Activated T-helper 1 cell treated with anti-CD3 and anti-CD28 coated beads, Interleukin-12 subunit alpha, Interleukin-12 subunit beta, Interleukin-2, Interleukin-4 antibody, amounts not matched to agents 30 ng/mL and 10 ng/mL and 1 ng/mL, durations not matched to agents 14 hours and 24 hours and 36 hours (primary cell): ENCODE results near the gene TBC1D2B. TPM values are rescaled to one million over a fixed set of nuclear protein-coding genes. Genes with fewer than 3 reads are reported as not detected.
A peak's percentile ranks its signal among the peaks of the same experiment; 100 is the strongest.

Experiments
- DNase-seq: peaks from one replicate; pipeline ENCODE4 v3.0.0; 2021; ENCODE audit warnings: low spot score
- H3K27ac Mint-ChIP-seq: one replicate; pipeline ENCODE4 v1.8.0; 2021; ENCODE audit warnings: mild to moderate bottlenecking, mixed read lengths
- H3K27me3 Mint-ChIP-seq: one replicate; pipeline ENCODE4 v1.8.0; 2022; ENCODE audit warnings: mild to moderate bottlenecking, moderate library complexity, mixed read lengths; ENCODE audit not compliant: insufficient read depth
- H3K36me3 Mint-ChIP-seq: one replicate; pipeline ENCODE4 v1.8.0; 2021; ENCODE audit warnings: low read depth, mixed read lengths
- H3K4me1 Mint-ChIP-seq: one replicate; pipeline ENCODE4 v1.8.0; 2021; ENCODE audit warnings: low read depth, mixed read lengths
- H3K4me3 Mint-ChIP-seq: one replicate; pipeline ENCODE4 v1.8.0; 2021; ENCODE audit warnings: mild to moderate bottlenecking, moderate library complexity, mixed read lengths
- H3K9me3 Mint-ChIP-seq: one replicate; pipeline ENCODE4 v1.8.0; 2021; ENCODE audit warnings: mixed read lengths
- intact Hi-C: fragments of 100-400 bp; cut with micrococcal nuclease; formaldehyde crosslinking; loops from one replicate; pipeline ENCODE4 v1.15.1; 2024
- total RNA-seq: library from RNA; stranded (reverse); gene quantifications from 2 replicates; pipeline ENCODE4 v1.2.3, GENCODE V29; 2022

The TBC1D2B gene
- total RNA-seq, 1 donor from 2014 or later = 60.8 TPM

DNA sequence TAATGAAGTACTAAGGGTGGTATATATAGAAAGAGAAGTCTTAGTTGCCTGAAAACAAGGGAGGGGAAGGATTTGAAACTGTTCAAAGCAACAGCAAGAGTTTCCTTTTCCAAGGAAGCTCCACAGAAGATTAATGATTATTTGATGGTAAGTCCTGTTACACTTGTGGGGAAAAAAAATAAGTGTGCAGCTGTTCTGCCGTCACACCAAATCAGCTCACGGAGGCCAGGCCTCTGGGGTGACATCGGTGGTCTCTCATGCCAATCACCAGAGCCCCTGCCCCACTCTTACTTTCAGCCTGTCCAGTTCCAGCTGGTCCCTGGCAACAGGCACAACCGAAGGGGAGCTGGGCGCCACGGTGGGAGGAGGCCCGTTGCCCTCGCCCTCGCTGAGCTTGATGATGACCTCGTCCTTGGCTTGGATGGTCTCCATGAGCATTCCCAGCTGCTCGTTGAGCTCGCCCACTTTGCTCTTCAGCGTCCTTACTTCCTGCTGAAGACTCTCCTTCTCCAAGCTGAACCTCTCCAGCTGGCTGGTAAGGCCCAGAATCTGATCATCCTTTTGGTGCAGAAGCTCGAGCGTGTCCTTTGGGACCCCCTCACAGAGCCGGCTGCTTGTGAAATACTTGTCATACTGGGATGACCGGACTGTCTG lies 53.5 kb downstream of the TBC1D2B start:
- H3K36me3 Mint-ChIP-seq = peaks cover 53% of the 10 kb centered on the region
- H3K27ac Mint-ChIP-seq = no peak overlapping the region
- H3K4me1 Mint-ChIP-seq = peaks cover 20% of the 10 kb centered on the region
- intact Hi-C loops = no loop called here
- no peak overlapping the region for H3K4me3 Mint-ChIP-seq
- DNase-seq = no peak
- no peaks in the 10 kb centered on the region for H3K27me3 Mint-ChIP-seq
- H3K9me3 Mint-ChIP-seq = no peaks in the 10 kb centered on the region

GRCh38 chr15:78023081-78023665 lies 54.3 kb downstream of the TBC1D2B start:
- no peak for DNase-seq
- Mint-ChIP-seq H3K4me3 (no peak overlapping the region), H3K4me1 (peaks cover 29% of the 10 kb centered on the region), H3K9me3 (no peaks in the 10 kb centered on the region), H3K36me3 (peaks cover 55% of the 10 kb centered on the region), H3K27ac (no peak overlapping the region), H3K27me3 (no peaks in the 10 kb centered on the region)
- intact Hi-C loops = no loop called here

GRCh38 chr15:78021761-78022160 lies 55.8 kb downstream of the TBC1D2B start:
- Mint-ChIP-seq H3K36me3 (peaks cover 55% of the 10 kb centered on the region), H3K9me3 (no peaks in the 10 kb centered on the region), H3K27ac (no peak overlapping the region), H3K4me1 (peaks cover 34% of the 10 kb centered on the region), H3K4me3 (no peak overlapping the region), H3K27me3 (no peaks in the 10 kb centered on the region)
- DNase-seq = no peak
- intact Hi-C loops = no loop called here

DNA sequence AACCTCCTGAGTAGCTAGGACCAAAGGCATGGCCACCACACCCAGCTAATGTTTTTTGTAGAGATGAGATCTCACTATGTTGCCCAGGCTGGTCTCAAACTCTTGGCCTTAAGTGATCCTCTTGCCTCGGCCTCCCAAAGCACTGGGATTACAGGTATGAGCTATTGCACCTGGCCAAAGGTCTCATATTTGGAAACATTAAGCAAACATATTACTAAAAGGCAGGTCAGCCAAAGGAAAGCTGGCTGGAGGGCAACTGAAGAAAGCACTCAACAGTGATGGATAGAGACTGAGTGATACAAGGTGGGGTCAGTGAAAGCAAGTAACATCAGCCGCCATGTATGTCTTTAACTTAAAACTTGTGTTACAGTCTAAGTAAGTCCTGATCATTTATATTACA lies 57.5 kb downstream of the TBC1D2B start:
- Mint-ChIP-seq H3K4me3 (no peak overlapping the region), H3K4me1 (peaks cover 30% of the 10 kb centered on the region), H3K27ac (no peak overlapping the region), H3K27me3 (no peaks in the 10 kb centered on the region), H3K36me3 (peaks cover 56% of the 10 kb centered on the region), H3K9me3 (no peaks in the 10 kb centered on the region)
- intact Hi-C loops = no loop called here
- DNase-seq = no peak

GRCh38 chr15:78018946-78019644 lies 58.4 kb downstream of the TBC1D2B start:
- DNase-seq = peak; percentile 31
- Mint-ChIP-seq H3K27ac (peak overlapping the region; percentile 77), H3K9me3 (no peaks in the 10 kb centered on the region), H3K4me1 (peaks cover 30% of the 10 kb centered on the region), H3K36me3 (peaks cover 52% of the 10 kb centered on the region), H3K27me3 (no peaks in the 10 kb centered on the region), H3K4me3 (peak overlapping the region; percentile 8)
- intact Hi-C loops = no loop called here

DNA sequence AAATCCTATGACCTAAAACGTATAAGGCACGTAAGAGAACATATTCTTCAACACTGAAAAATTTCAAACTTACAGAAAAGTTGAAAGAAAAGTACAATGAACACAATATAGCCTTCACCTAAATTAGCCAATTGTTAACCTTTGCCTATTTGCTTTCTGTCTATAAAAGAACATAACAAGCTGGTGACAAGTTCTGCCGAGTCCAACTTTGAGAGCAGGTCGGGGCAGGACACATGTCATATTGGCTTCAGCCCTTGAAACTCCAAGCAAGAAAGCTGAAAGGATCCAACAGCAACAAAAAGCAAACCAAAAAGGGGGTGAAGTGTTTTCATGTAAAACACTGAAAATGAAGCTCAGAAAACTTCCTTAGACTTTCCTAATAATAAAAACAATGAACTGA lies 59.1 kb downstream of the TBC1D2B start:
- DNase-seq = no peak
- H3K27me3 Mint-ChIP-seq = no peaks in the 10 kb centered on the region
- no peak overlapping the region for H3K4me3 Mint-ChIP-seq
- intact Hi-C loops = no loop called here
- no peaks in the 10 kb centered on the region for H3K9me3 Mint-ChIP-seq
- H3K4me1 Mint-ChIP-seq = peaks cover 30% of the 10 kb centered on the region
- H3K36me3 Mint-ChIP-seq = peaks cover 51% of the 10 kb centered on the region
- H3K27ac Mint-ChIP-seq = no peak overlapping the region

DNA sequence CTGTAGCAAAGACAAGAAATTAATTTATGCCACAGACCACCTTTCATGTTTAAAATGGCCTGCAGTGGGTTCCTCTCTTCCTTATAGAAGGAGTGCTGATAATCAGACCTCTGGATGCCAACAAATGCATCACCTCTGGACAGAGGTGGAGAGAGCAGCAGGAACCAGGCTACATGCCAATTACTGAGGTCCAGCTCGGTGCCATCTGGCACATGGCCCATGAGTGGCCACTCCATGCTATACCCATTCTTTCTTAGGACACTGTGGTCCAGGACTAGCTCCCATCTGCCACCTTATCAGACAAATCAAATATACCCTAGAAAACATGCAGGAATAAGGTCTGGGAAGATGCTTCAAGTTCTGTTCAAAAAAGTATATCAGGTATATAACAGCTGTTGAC lies 60.7 kb downstream of the TBC1D2B start:
- Mint-ChIP-seq H3K36me3 (peaks cover 60% of the 10 kb centered on the region), H3K4me1 (peaks cover 30% of the 10 kb centered on the region), H3K4me3 (no peak overlapping the region), H3K27me3 (no peaks in the 10 kb centered on the region), H3K27ac (peak overlapping the region; percentile 45), H3K9me3 (no peaks in the 10 kb centered on the region)
- no peak for DNase-seq
- intact Hi-C loops = no loop called here

DNA sequence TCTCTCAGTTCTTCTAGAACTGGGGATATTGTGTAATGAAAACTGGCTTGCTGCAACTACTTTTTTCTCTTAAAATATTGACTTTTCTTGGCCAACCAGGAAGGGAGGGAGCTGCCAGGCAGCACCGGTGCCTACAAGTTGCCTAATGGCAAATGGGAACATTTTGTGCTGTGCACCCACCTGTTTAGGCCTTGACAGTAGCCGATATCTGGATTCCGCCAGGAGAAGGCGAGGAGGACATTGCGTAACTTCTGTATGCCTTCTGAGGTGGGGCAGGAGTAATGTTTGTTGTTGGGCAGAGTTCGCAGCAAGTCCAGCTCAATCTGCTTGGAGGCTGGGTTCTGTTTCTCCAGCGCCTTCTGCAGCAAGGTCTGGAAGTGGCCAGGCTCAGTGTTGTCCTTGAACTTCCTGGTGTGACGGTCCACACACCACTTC lies 64.9 kb downstream of the TBC1D2B start:
- Mint-ChIP-seq H3K36me3 (peaks cover 48% of the 10 kb centered on the region), H3K27me3 (no peaks in the 10 kb centered on the region), H3K9me3 (no peaks in the 10 kb centered on the region), H3K4me1 (peaks cover 6% of the 10 kb centered on the region), H3K4me3 (no peak overlapping the region), H3K27ac (no peak overlapping the region)
- no peak for DNase-seq
- intact Hi-C loops = no loop called here

DNA sequence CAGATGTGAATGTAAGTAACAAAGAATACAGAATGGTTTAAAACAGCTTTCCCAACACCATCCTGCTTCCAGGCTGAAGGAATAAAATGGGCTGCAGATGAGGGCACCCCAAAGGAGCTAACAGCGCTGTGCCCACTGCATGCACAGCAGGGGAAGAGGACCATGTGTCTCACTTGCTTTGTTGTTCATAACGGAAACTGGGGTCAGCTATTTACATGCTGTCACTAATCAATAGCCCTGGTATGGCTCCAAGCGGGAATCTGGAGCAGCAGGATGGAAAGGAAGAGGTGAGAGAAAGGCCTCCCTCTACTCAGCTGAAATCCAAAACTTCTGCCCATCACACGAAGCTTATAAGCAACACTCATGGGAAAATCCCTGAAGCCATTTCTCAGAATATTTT lies 67.4 kb downstream of the TBC1D2B start:
- H3K9me3 Mint-ChIP-seq = no peaks in the 10 kb centered on the region
- intact Hi-C loops = no loop called here
- no peaks in the 10 kb centered on the region for H3K27me3 Mint-ChIP-seq
- peaks cover 43% of the 10 kb centered on the region for H3K36me3 Mint-ChIP-seq
- no peak for DNase-seq
- no peak overlapping the region for H3K27ac Mint-ChIP-seq
- H3K4me3 Mint-ChIP-seq = no peak overlapping the region
- peaks cover 27% of the 10 kb centered on the region for H3K4me1 Mint-ChIP-seq

- Mint-ChIP-seq H3K4me1 (peaks cover 31% of the 10 kb centered on the region), H3K9me3 (no peaks in the 10 kb centered on the region), H3K36me3 (peaks cover 42% of the 10 kb centered on the region), H3K27ac (no peak overlapping the region), H3K27me3 (no peaks in the 10 kb centered on the region), H3K4me3 (no peak overlapping the region)
- no peak for DNase-seq
- intact Hi-C loops = no loop called here
These were observed 69.3 kb downstream of the TBC1D2B start for GRCh38 chr15:78007964-78008886.

- Mint-ChIP-seq H3K4me1 (peaks cover 31% of the 10 kb centered on the region), H3K9me3 (no peaks in the 10 kb centered on the region), H3K27ac (peak overlapping the region; percentile 31), H3K27me3 (no peaks in the 10 kb centered on the region), H3K4me3 (no peak overlapping the region), H3K36me3 (peaks cover 39% of the 10 kb centered on the region)
- intact Hi-C loops = no loop called here
- no peak for DNase-seq
These were observed 70.1 kb downstream of the TBC1D2B start for GRCh38 chr15:78007211-78007931.

DNA sequence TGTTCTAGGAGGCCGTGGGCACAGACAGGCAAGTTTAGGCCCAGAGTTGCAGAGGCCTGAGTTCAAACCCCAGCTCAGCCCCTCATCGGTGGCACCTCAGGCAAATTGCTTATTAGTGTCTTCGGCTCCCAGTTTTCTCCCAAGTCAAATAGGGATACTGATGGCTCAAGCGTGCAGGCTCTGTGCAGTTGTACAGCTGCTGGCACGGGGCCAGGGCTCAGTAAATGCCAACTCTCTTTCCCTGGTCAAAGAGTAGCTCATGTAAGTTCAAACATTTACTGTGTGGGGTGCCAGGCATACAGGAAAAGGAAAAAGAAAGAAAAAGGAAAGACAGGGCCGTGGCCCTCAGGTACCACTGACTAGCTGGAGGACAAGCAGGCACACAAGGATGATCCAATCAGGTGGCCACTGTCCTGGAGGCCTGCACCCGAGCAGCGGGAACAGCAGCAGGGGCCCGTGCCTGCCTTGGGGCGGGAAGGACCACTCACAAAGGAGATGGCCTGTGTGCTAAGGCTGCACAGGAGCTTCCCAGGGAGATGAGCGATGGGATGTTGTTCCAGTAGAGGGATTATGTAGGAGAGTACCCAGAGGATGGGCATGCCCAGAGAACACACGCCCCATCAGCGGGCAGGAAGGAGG lies 70.8 kb downstream of the TBC1D2B start:
- H3K27ac Mint-ChIP-seq = peak overlapping the region; percentile 63
- DNase-seq = no peak
- no peaks in the 10 kb centered on the region for H3K27me3 Mint-ChIP-seq
- no peak overlapping the region for H3K4me3 Mint-ChIP-seq
- intact Hi-C loops = no loop called here
- peaks cover 31% of the 10 kb centered on the region for H3K4me1 Mint-ChIP-seq
- H3K36me3 Mint-ChIP-seq = peaks cover 35% of the 10 kb centered on the region
- no peaks in the 10 kb centered on the region for H3K9me3 Mint-ChIP-seq
